GM18511 (cell line): ENCODE data around the gene SRSF4.

Source experiments
- ATAC-seq: cut with Tn5 transposase; IDR thresholded peaks from one replicate; pipeline ENCODE4 v1.9.1; 2021; ENCODE audit warnings: mild to moderate bottlenecking, moderate library complexity; ENCODE audit not compliant: unreplicated experiment

SRSF4 gene

DNA sequence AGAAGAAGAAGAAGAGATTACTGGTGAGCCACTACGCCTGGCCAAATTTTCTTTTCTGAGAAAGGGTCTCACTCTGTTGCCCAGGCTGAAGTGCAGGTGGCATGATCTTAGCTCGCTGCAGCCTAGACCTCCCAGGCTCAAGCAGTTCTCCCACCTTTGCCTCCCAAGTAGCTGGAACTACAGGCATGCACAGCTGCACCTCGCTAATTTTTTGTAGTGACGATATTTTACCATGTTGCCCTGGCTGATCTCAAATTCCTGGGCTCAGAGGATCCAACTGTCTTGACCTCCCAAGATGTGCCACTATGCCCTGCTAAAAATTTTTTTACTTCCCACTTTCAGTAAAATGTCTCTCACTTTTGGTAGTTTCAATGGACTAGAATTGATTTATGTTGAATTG is 82.4 kb downstream of the SRSF4 start:
- no peak for ATAC-seq
